Adipose tissue (tissue), 3 donors: ENCODE data around the gene TMEM52B. TPM values are rescaled to one million over a fixed set of nuclear protein-coding genes. Genes with fewer than 3 reads are reported as not detected.
A peak's percentile ranks its signal among the peaks of the same experiment; 100 is the strongest.
"Not testable (repeated sequence)": the region's sequence is repeated elsewhere in the genome, so short reads cannot be mapped to it uniquely, and the experiment has no call there.

ENCODE experiments used
- H3K27ac ChIP-seq: one replicate; pipeline ENCODE4 v1.5.1; 2013; ENCODE audit warnings: low read depth, low read length
- WGBS, 3 donors: extraction: QIAGEN DNeasy Blood & Tissue Kit; methylation state at CpG; one replicate each; pipeline ENCODE4 v1.1.7; 2013; 5-methylcytosine and 5-hydroxymethylcytosine counted together
- polyA plus RNA-seq, 3 donors: library from polyadenylated mRNA; stranded (reverse); fragments of 200-250 nt; gene quantifications; one replicate each; pipeline ENCODE4 v1.2.3, GENCODE V29; 2013
- donor health status: healthy with polysubstance abuse.
- donor health status: Bipolar disorder and iron deficiency.
- donor health status: healthy.

Gene TMEM52B
- polyA plus RNA-seq, 3 donors = 0.06 to 0.11 TPM; not detected in 1

DNA sequence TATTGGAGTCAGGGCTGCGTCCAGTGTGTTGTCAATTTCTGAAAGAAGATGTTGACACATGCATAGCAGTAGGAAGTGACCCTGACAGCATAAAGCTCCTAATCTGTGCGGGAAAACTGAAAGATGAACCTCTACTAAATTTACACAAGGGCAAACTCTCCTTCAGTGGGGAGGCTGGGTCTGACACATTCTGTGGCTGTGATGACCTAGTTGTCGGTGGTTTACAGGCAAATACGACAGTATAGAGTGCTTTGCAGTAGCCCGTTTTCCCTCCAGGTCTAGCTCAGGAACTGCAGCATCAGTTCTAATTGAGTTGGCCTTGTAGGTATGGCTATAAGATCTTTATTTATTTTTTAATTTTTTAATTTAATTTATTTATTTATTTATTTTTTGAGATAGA is 19.0 kb downstream of the TMEM52B start:
- WGBS, 3 donors = 80 to 93% (median 81%) methylated on average over 5 of the region's 5 CpGs

DNA sequence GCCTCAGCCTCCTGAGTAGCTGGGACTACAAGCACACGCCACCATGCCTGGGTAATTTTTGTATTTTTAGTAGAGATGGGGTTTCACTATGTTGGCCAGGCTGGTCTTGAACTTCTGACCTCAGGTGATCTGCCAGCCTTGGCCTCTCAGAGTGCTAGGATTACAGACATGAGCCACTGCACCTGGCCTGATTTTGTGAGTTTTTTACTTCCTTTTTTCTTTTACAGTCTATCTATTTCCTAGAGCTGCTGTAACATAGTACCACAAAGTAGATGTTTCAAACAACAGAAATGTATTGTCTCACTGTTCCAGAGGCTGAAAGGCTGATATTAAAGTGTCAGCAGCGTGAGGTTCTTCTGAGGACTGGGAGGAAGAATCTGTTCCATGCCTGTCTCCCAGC is 25.7 kb downstream of the TMEM52B start:
- WGBS, 3 donors = 81 to 100% (median 96%) methylated on average over 2 of the region's 2 CpGs
- H3K27ac ChIP-seq = not testable (repeated sequence)

More for the DNA sequence above, 19.0 kb downstream of the TMEM52B start:
- H3K27ac ChIP-seq = no peak overlapping the region

DNA sequence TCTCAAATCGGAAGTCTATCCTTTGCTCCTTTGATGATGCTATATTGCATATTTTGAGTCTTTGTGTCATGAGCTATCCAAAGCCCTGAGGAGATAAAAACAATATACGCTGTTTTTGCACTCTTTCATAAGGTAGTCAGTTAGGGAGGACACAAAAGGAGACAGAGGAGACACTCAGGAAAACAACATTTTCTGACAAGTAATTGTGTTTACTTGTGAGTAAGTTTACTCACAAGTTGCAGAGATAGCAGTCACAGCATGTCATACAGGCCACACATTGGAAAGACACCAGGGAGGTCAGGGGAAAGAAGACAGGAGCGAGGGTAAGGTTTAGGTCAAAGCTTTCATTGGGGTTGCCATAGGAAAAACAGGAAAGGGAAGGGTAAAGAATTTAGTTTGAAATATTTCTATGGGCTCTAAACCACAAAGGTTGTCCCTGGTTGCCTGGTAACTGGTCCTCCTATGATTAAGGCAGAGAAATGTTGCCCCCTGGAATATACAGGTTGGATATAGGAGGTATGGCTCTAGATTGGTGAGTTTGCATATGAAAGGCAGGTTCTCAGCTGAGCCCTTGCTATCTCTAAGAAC is 26.5 kb downstream of the TMEM52B start:
- WGBS, 3 donors = 83 to 96% (median 92%) methylated on average over 3 of the region's 3 CpGs

GRCh38 chr12:10207136-10207535 is 28.3 kb downstream of the TMEM52B start:
- H3K27ac ChIP-seq = no peak overlapping the region
- WGBS, 3 donors = 15 to 23% (median 17%) methylated on average over 2 of the region's 2 CpGs

More for the DNA sequence above, 26.5 kb downstream of the TMEM52B start:
- H3K27ac ChIP-seq = no peak overlapping the region

GRCh38 chr12:10210225-10210624 is 31.4 kb downstream of the TMEM52B start:
- H3K27ac ChIP-seq = no peak overlapping the region
- 92 to 97% (median 96%) methylated on average over 15 of the region's 15 CpGs for WGBS, 3 donors

DNA sequence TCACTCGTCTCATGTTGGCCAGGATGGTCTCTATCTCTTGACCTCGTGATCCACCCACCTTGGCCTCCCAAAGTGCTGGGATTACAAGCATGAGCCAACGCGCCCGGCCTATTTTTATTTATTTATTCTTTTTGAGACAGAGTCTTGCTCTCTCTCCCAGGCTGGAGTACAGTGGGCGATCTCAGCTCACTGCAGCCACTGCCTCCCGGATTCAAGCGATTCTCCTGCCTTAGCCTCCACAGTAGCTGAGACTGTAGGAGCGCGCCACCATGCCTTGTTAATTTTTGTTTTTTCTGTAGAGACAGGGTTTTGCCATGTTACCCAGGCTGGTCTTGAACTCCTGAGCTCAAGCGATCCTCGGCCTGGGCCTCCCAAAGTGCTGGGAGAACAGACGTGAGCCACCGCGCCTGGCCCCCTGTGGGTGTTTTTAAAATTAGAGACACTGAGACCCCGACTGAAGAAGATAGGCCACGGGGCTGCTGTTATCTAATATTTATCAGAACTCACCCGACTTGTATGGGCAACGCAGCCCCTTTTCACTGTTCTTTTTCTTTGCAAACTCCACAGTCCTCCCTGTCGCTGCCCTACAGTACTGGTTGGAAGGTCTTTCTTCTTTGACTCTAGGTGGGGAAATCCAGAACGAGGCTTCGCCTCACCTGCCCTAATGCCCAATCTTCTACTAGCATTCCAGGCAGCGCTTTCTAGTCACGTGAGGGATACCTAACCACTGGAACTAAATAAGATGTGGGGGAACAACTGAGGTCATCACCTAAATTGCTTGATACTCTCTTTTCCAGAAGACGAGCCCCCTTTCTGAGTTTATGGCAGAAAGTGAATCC is 32.5 kb downstream of the TMEM52B start:
- WGBS, 3 donors = 92 to 95% (median 95%) methylated on average over 25 of the region's 25 CpGs
- peak overlapping the region; percentile 32 for H3K27ac ChIP-seq

DNA sequence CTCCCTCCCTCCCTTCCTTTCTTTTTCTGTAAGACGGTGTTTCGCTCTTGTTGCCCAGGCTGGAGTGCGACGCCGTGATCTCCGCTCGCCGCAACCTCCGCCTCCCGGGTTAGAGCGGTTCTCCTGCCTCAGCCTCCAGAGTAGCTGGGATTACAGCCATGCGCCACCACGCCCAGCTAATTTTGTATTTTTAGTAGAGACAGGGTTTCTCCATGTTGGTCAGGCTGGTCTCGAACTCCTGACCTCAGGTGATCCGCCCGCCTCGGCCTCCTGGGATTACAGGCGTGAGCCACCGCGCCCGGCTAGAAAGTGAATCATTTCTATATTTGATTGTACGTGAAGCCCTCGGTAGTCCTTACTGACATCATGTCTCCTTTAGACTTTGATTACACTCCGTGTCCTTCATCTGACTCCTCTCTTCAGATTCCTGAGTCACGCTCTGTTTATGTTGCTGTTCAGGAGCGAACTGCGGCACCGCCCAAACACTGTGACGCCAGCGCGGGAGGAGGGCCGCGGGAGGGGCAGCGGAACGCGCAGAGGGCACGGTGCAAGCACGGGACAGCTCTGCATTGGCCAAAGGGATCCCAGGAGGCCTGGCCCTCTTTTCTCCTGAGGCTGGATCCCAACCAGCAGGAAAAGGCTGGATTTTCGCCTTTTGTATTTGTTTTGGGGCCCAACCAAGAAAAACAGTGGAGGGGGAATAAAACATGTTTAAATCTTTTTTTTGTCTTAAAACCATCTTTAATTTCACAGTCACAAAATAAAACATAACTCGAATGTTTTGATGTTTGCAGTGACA is 33.3 kb downstream of the TMEM52B start:
- WGBS, 3 donors = 32 to 34% (median 32%) methylated on average over 40 of the region's 40 CpGs
- peak overlapping the region; percentile 95 for H3K27ac ChIP-seq

DNA sequence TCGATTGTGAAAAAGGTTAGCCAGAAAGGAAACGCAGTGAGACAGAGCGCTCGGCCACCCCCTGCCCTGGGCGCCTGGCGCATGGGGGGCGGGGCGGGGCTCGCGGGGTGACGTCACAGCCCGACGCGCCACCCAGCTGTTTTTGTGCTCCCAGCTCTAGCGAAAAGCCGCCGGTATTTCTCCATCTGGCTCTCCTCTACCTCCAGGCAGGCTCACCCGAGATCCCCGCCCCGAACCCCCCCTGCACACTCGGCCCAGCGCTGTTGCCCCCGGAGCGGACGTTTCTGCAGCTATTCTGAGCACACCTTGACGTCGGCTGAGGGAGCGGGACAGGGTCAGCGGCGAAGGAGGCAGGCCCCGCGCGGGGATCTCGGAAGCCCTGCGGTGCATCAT is 33.9 kb downstream of the TMEM52B start, which contains the start of gene GABARAPL1:
Gene GABARAPL1 (plus strand): TSS at position 139 of the 393 bp plus-strand sequence. CDS start 253 bp downstream, at position 392.
- 1% methylated on average over 35 of the region's 35 CpGs for WGBS, 3 donors
- H3K27ac ChIP-seq = peak within 1 kb of the TSS; percentile 95

DNA sequence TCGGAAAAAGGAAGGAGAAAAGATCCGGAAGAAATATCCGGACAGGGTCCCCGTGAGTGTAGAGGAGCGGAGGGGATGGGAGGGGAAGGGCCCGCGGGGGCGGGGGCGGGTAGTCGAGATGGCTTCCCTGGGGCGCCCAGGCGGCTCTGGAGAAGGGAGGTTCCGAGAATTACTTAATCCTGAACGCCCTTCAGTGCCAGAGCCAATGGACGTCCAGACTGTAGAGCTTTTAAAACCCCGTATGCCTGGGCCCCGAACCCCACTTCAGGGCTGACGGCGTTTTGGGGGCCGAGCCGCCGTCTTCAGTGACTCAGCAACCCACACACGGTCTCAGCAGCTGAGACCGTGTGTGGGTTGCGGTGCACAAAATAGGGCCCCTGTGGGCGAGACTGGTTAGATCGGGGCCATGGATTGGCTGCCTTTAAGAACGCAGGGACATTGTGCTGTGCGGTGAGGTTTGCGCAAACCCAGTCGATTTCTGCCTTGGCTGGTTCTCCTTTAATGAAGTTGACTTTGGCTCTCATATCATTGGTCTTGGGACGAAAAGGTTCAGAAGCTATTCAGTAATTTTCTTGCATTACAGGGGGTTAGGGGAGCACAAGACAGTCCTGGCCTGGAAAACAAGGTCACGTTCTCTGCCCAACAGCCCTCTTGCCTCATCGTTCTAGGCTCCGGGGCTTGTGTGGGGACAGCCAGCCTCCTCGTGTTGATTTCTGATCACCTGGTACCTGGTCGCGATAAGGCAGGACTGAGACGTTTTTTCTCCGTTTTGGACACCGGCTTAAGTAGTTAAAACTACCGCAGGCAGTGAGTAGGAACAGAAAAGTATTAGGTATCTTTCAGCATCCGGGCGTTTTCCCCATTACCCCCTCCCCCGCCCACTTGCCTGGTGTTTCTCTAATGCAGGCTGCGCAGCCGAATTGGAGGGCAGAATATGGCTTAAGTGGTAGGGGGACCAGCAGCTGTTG is 34.6 kb downstream of the TMEM52B start:
- 0 to 1% (median 0%) methylated on average over 44 to 47 of the region's 47 CpGs for WGBS, 3 donors
- peak overlapping the region; percentile 95 for H3K27ac ChIP-seq

DNA sequence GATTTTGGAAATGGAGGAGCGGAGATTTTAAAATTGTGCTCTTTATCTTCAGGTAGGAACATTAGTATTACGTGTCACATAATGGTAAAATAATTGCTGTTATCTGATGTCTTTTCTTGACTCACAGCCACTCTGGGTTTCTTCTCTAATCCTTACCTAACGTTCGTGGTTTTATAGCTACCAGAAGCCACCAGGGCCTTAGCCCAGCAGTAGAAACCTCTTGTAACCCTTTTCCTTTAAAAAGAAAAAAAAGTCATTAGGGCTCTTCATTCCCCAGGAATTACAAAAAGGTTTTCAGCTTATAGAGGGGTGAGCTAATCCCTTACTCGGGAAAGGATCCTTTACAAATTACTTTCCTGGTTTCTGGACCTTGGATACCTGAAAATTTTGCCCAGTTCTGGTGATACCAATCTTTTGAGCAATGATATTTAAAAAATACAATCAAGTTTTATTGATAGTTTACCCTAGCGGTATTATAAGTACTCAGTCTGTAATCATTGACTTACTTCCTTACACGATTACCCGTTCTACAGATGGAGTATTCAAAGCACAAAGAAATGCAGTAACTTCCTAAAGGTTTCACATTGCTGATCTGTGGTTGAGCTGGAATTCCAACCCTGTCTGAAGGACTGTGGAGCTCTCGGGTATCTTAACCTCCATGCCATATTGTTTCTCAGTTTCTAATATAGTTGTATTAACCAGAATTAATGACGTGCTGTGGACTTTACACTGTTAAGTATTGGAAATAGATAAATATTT is 35.5 kb downstream of the TMEM52B start:
- WGBS, 3 donors = 10 to 27% (median 20%) methylated on average over 10 of the region's 10 CpGs
- peak overlapping the region; percentile 95 for H3K27ac ChIP-seq

- peak overlapping the region; percentile 32 for H3K27ac ChIP-seq
- WGBS, 3 donors = 37 to 74% (median 64%) methylated on average over 3 of the region's 3 CpGs
These were observed 36.0 kb downstream of the TMEM52B start for GRCh38 chr12:10214895-10215267.

- peak overlapping the region; percentile 32 for H3K27ac ChIP-seq
- 50 to 56% (median 55%) methylated on average over 2 of the region's 2 CpGs for WGBS, 3 donors
These were observed 36.6 kb downstream of the TMEM52B start for GRCh38 chr12:10215436-10215835.

DNA sequence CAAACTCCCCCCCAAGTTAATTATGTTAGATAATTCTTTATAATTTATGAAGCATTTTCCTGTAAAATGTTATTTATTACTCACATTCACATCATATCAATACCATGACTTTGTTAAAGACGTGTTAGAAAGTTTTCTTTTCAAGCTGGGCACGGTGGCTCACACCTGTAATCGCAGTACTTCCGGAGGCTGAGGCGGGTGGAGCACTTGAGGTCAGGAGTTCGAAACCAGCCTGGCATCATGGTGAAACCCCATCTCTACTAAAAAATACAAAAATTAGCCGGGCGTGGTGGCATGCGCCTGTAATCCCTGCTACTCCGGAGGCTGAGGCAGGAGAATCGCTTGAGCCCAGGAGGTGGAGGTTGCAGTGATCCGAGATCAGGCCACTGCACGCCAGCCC is 37.1 kb downstream of the TMEM52B start:
- not testable (repeated sequence) for H3K27ac ChIP-seq
- 90 to 93% (median 91%) methylated on average over 13 of the region's 13 CpGs for whole genome bisulfite sequencing, 3 donors

DNA sequence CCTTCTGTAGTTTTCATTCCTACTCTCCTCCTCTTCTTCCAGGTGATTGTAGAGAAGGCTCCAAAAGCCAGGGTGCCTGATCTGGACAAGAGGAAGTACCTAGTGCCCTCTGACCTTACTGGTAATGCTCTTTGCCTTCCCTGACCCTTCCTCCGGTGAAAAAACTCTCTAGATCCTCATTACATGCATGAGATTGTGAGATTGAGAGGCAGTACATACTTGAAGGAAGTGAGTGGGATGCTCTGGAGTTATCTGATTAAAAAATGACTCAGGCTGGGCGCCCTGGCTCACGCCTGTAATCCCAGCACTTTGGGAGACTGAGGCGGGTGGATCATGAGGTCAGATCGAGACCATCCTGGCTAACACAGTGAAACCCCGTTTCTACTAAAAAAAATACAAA is 39.2 kb downstream of the TMEM52B start:
- no peak overlapping the region for H3K27ac ChIP-seq

DNA sequence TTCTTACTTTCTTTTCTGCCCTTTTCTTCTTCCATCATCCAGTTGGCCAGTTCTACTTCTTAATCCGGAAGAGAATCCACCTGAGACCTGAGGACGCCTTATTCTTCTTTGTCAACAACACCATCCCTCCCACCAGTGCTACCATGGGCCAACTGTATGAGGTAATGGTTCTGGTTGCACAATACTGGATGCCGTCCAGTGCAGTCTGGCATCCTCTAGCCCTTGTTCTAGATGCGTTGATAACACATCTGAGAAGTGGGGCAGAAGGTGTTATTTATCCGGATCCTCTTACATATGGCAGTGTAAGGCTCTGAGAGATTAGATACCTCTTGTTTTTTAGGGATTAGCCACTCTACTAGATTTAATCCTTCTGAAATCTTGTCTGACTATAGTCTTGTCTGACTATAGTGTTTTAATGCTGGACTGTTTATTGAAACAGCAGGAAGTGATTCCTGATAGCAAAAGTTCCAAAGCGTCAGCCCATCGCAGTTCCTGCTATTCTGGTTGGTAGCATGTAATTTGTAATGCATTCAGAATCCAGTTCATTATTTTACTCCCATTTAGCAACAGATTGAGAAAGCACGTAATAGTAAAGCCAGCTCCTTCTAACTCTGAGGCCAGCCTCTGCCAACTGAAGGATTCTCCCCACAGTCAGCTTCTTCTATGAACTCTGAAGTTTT is 41.7 kb downstream of the TMEM52B start:
- 36 to 51% (median 48%) methylated on average over 8 of the region's 8 CpGs for WGBS, 3 donors
- H3K27ac ChIP-seq = no peak overlapping the region

More for the DNA sequence above, 39.2 kb downstream of the TMEM52B start:
- WGBS, 3 donors = 83 to 95% (median 90%) methylated on average over 6 of the region's 6 CpGs

DNA sequence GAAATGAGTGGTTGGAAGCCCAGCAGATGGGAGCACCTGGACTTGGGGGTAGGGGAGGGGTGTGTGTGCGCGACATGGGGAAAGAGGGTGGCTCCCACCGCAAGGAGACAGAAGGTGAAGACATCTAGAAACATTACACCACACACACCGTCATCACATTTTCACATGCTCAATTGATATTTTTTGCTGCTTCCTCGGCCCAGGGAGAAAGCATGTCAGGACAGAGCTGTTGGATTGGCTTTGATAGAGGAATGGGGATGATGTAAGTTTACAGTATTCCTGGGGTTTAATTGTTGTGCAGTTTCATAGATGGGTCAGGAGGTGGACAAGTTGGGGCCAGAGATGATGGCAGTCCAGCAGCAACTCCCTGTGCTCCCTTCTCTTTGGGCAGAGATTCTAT is 43.0 kb downstream of the TMEM52B start:
- no peak overlapping the region for H3K27ac ChIP-seq
- WGBS, 3 donors = 94 to 97% (median 96%) methylated on average over 5 of the region's 5 CpGs

GRCh38 chr12:10223208-10223607 is 44.4 kb downstream of the TMEM52B start:
- H3K27ac ChIP-seq = no peak overlapping the region
- 87 to 89% (median 89%) methylated on average over 5 of the region's 5 CpGs for WGBS, 3 donors
